ENCODE measurements around the gene ABCA6. TPM values are rescaled to one million over a fixed set of nuclear protein-coding genes. Genes with fewer than 3 reads are reported as not detected.

Gene ABCA6
- total RNA-seq, 2 experiments from 2014 or later: not detected

- Mint-ChIP-seq H3K4me1 (ENCODE audit: low read depth) (no peaks in the 10 kb centered on the region), H3K36me3 (no peaks in the 10 kb centered on the region), H3K9me3 (no peaks in the 10 kb centered on the region), H3K4me3 (no peak overlapping the region), H3K27me3 (no peaks in the 10 kb centered on the region), H3K27ac (no peak overlapping the region)
- intact Hi-C loops (cut with micrococcal nuclease): no loop called here
- CTCF ChIA-PET: no interaction called here
- POLR2A ChIA-PET: no interaction called here
- no peak for DNase-seq
These were observed 23.6 kb downstream of the ABCA6 start for GRCh38 chr17:69117855-69118784.

- no peak overlapping the region for H3K4me3 Mint-ChIP-seq
- no peaks in the 10 kb centered on the region for H3K36me3 Mint-ChIP-seq
- no peaks in the 10 kb centered on the region for H3K27me3 Mint-ChIP-seq
- ChIA-PET POLR2A (no interaction called here), CTCF (no interaction called here)
- H3K4me1 Mint-ChIP-seq (ENCODE audit: low read depth): no peaks in the 10 kb centered on the region
- no peak overlapping the region for H3K27ac Mint-ChIP-seq
- DNase-seq: no peak
- no peaks in the 10 kb centered on the region for H3K9me3 Mint-ChIP-seq
- intact Hi-C loops (cut with micrococcal nuclease): no loop called here
These were observed 29.9 kb downstream of the ABCA6 start for GRCh38 chr17:69111794-69112193.

GRCh38 chr17:69105907-69106730, 35.6 kb downstream of the ABCA6 start:
- no peak overlapping the region for H3K4me3 Mint-ChIP-seq
- POLR2A ChIA-PET: no interaction called here
- CTCF ChIA-PET: no interaction called here
- H3K9me3 Mint-ChIP-seq: no peaks in the 10 kb centered on the region
- no peak for DNase-seq
- no peaks in the 10 kb centered on the region for H3K27me3 Mint-ChIP-seq
- no peaks in the 10 kb centered on the region for H3K4me1 Mint-ChIP-seq (ENCODE audit: low read depth)
- H3K36me3 Mint-ChIP-seq: no peaks in the 10 kb centered on the region
- intact Hi-C loops (cut with micrococcal nuclease): no loop called here
- H3K27ac Mint-ChIP-seq: no peak overlapping the region

GRCh38 chr17:69103557-69104233, 38.0 kb downstream of the ABCA6 start:
- ChIA-PET POLR2A (no interaction called here), CTCF (interaction anchor here (0.7 kb wide), 1 partner anchor 16 kb away, joined by 3 read pairs; no protein-coding TSS in a partner anchor)
- H3K27me3 Mint-ChIP-seq: no peaks in the 10 kb centered on the region
- no peaks in the 10 kb centered on the region for H3K36me3 Mint-ChIP-seq
- H3K4me3 Mint-ChIP-seq: no peak overlapping the region
- no peaks in the 10 kb centered on the region for H3K9me3 Mint-ChIP-seq
- intact Hi-C loops (cut with micrococcal nuclease): no loop called here
- no peaks in the 10 kb centered on the region for H3K4me1 Mint-ChIP-seq (ENCODE audit: low read depth)
- no peak overlapping the region for H3K27ac Mint-ChIP-seq
- DNase-seq: no peak

- H3K4me1 Mint-ChIP-seq (ENCODE audit: low read depth): no peaks in the 10 kb centered on the region
- H3K27ac Mint-ChIP-seq: no peak overlapping the region
- H3K4me3 Mint-ChIP-seq: no peak overlapping the region
- intact Hi-C loops (cut with micrococcal nuclease): no loop called here
- CTCF ChIA-PET: no interaction called here
- no peaks in the 10 kb centered on the region for H3K9me3 Mint-ChIP-seq
- DNase-seq: no peak
- H3K27me3 Mint-ChIP-seq: no peaks in the 10 kb centered on the region
- POLR2A ChIA-PET: no interaction called here
- H3K36me3 Mint-ChIP-seq: no peaks in the 10 kb centered on the region
These were observed 43.1 kb downstream of the ABCA6 start for GRCh38 chr17:69098625-69099024.

- no peaks in the 10 kb centered on the region for H3K36me3 Mint-ChIP-seq
- H3K4me3 Mint-ChIP-seq: no peak overlapping the region
- ChIA-PET CTCF (no interaction called here), POLR2A (no interaction called here)
- H3K4me1 Mint-ChIP-seq (ENCODE audit: low read depth): peaks cover 3% of the 10 kb centered on the region
- intact Hi-C loops (cut with micrococcal nuclease): no loop called here
- H3K27me3 Mint-ChIP-seq: peaks cover 4% of the 10 kb centered on the region
- no peaks in the 10 kb centered on the region for H3K9me3 Mint-ChIP-seq
- no peak for DNase-seq
- H3K27ac Mint-ChIP-seq: no peak overlapping the region
These were observed 45.2 kb downstream of the ABCA6 start for GRCh38 chr17:69096541-69096940.

- ChIA-PET CTCF (no interaction called here), POLR2A (no interaction called here)
- no peaks in the 10 kb centered on the region for H3K9me3 Mint-ChIP-seq
- H3K4me3 Mint-ChIP-seq: no peak overlapping the region
- peaks cover 3% of the 10 kb centered on the region for H3K4me1 Mint-ChIP-seq (ENCODE audit: low read depth)
- intact Hi-C loops (cut with micrococcal nuclease): no loop called here
- H3K36me3 Mint-ChIP-seq: no peaks in the 10 kb centered on the region
- no peak overlapping the region for H3K27ac Mint-ChIP-seq
- no peak for DNase-seq
- H3K27me3 Mint-ChIP-seq: peaks cover 4% of the 10 kb centered on the region
These were observed 47.7 kb downstream of the ABCA6 start for GRCh38 chr17:69093995-69094394.

- Mint-ChIP-seq H3K27me3 (peaks cover 4% of the 10 kb centered on the region), H3K27ac (no peak overlapping the region), H3K4me3 (no peak overlapping the region), H3K36me3 (no peaks in the 10 kb centered on the region), H3K9me3 (no peaks in the 10 kb centered on the region), H3K4me1 (ENCODE audit: low read depth) (peaks cover 3% of the 10 kb centered on the region)
- intact Hi-C loops (cut with micrococcal nuclease): no loop called here
- ChIA-PET POLR2A (no interaction called here), CTCF (no interaction called here)
- no peak for DNase-seq
These were observed 48.4 kb downstream of the ABCA6 start for GRCh38 chr17:69093279-69093789.

GRCh38 chr17:69090365-69090764, 51.3 kb downstream of the ABCA6 start:
- no peak overlapping the region for H3K4me3 Mint-ChIP-seq
- no peaks in the 10 kb centered on the region for H3K36me3 Mint-ChIP-seq
- ChIA-PET POLR2A (no interaction called here), CTCF (no interaction called here)
- H3K27me3 Mint-ChIP-seq: peaks cover 4% of the 10 kb centered on the region
- peaks cover 3% of the 10 kb centered on the region for H3K4me1 Mint-ChIP-seq (ENCODE audit: low read depth)
- no peak for DNase-seq
- H3K27ac Mint-ChIP-seq: no peak overlapping the region
- H3K9me3 Mint-ChIP-seq: no peaks in the 10 kb centered on the region
- intact Hi-C loops (cut with micrococcal nuclease): no loop called here

GRCh38 chr17:69088643-69089200, 53.0 kb downstream of the ABCA6 start:
- Mint-ChIP-seq H3K27ac (no peak overlapping the region), H3K4me3 (no peak overlapping the region), H3K36me3 (no peaks in the 10 kb centered on the region), H3K27me3 (peaks cover 4% of the 10 kb centered on the region), H3K4me1 (ENCODE audit: low read depth) (peaks cover 3% of the 10 kb centered on the region), H3K9me3 (no peaks in the 10 kb centered on the region)
- intact Hi-C loops (cut with micrococcal nuclease): no loop called here
- ChIA-PET CTCF (no interaction called here), POLR2A (no interaction called here)
- DNase-seq: no peak

GRCh38 chr17:69086641-69087040, 55.1 kb downstream of the ABCA6 start:
- no peaks in the 10 kb centered on the region for H3K27me3 Mint-ChIP-seq
- no peak overlapping the region for H3K27ac Mint-ChIP-seq
- ChIA-PET POLR2A (no interaction called here), CTCF (no interaction called here)
- DNase-seq: no peak
- H3K4me3 Mint-ChIP-seq: no peak overlapping the region
- no peaks in the 10 kb centered on the region for H3K36me3 Mint-ChIP-seq
- intact Hi-C loops (cut with micrococcal nuclease): no loop called here
- H3K4me1 Mint-ChIP-seq (ENCODE audit: low read depth): no peaks in the 10 kb centered on the region
- H3K9me3 Mint-ChIP-seq: no peaks in the 10 kb centered on the region

- no peak overlapping the region for H3K4me3 Mint-ChIP-seq
- ChIA-PET CTCF (no interaction called here), POLR2A (no interaction called here)
- H3K27me3 Mint-ChIP-seq: no peaks in the 10 kb centered on the region
- no peak overlapping the region for H3K27ac Mint-ChIP-seq
- no peak for DNase-seq
- no peaks in the 10 kb centered on the region for H3K4me1 Mint-ChIP-seq (ENCODE audit: low read depth)
- no peaks in the 10 kb centered on the region for H3K9me3 Mint-ChIP-seq
- no peaks in the 10 kb centered on the region for H3K36me3 Mint-ChIP-seq
- intact Hi-C loops (cut with micrococcal nuclease): no loop called here
These were observed 56.8 kb downstream of the ABCA6 start for GRCh38 chr17:69084911-69085310.
